H1 (cell line): ENCODE data around the gene NXPH2. TPM values are rescaled to one million over a fixed set of nuclear protein-coding genes. Genes with fewer than 3 reads are reported as not detected.

Source experiments
- CHD2 ChIP-seq: IDR thresholded peaks from 2 replicates; pipeline ENCODE4 v1.6.1; 2012; ENCODE audit warnings: low read length, improper control_type of control experiment
- CHD7 ChIP-seq: fragments of 300-600 bp; sonication (generic); IDR thresholded peaks from 2 replicates; pipeline ENCODE4 v1.7.1; 2012; ENCODE audit warnings: low read length, moderate library complexity, mild to moderate bottlenecking, inconsistent platforms; ENCODE audit not compliant: insufficient replicate concordance
- SIX5 ChIP-seq: IDR thresholded peaks from 2 replicates; pipeline ENCODE4 v1.6.1; 2011; ENCODE audit warnings: mild to moderate bottlenecking, low read depth, low read length
- SUZ12 ChIP-seq: fragments of 200-600 bp; sonication (generic); IDR thresholded peaks from 2 replicates; pipeline ENCODE4 v1.6.1; 2012; ENCODE audit warnings: mild to moderate bottlenecking, inconsistent platforms, low read length, moderate library complexity, mixed read lengths
- polyA plus RNA-seq, 7 experiments: library from polyadenylated mRNA; depleted of rRNA in 3 of 7; stranded (reverse) in 5 of 7; unstranded in 2 of 7; fragments of >200 nt in 5 of 7; fragments of 200-250 nt in 2 of 7; gene quantifications; 1 replicate in 5 of 7; 2 replicates in 1 of 7; 4 replicates in 1 of 7; pipeline versions ENCODE4 v1.2.1 to v1.2.3, GENCODE V29; 2011 to 2013; ENCODE audit warnings: missing spikeins in 2 of 7, mixed read lengths in 2 of 7
- total RNA-seq: library from RNA; stranded (reverse); fragmentation: NEBNext Ultra II Directional; extraction: Animal tissue kit (Norgen Biotek cat#: 25700); gene quantifications from 2 replicates; pipeline ENCODE4 v1.2.1, GENCODE V29; 2021

Gene NXPH2
- total and polyA plus RNA-seq, 2 of the 8 experiments (the other 6 are each of a cell fraction or from before 2014, with no cell fraction given): 1.9 to 6.9 TPM

- TF ChIP-seq CHD7 (no peak), SIX5 (no peak), SUZ12 (no peak), CHD2 (no peak)
Measured at GRCh38 chr2:138763971-138764370, 16.2 kb downstream of the NXPH2 start (continued).
